Measurements from ENCODE around the gene MGME1. TPM values are rescaled to one million over a fixed set of nuclear protein-coding genes. Genes with fewer than 3 reads are reported as not detected.

The MGME1 gene
- total RNA-seq, 6 experiments from 2014 or later = 12.7 to 19.2 (median 17.9) TPM

GRCh38 chr20:17990278-17990972, 21.6 kb downstream of the MGME1 start:
- DNase-seq = peak; percentile 56
- TF ChIP-seq CTCF (IDR thresholded peaks at IDR 0.05) = no peak
- no peaks in the 10 kb centered on the region for H3K27me3 Mint-ChIP-seq (ENCODE audit: insufficient read depth)
- no peaks in the 10 kb centered on the region; the same call in 1 of the 2 replicates for H3K36me3 Mint-ChIP-seq (ENCODE audit: low read depth)
- no peak overlapping the region for H3K4me3 Mint-ChIP-seq
- H3K9me3 Mint-ChIP-seq = no peaks in the 10 kb centered on the region
- H3K4me1 Mint-ChIP-seq (ENCODE audit: low read depth) = peaks cover 10% of the 10 kb centered on the region
- H3K27ac Mint-ChIP-seq = no peak overlapping the region

GRCh38 chr20:17992224-17992637, 23.4 kb downstream of the MGME1 start:
- Mint-ChIP-seq H3K4me1 (ENCODE audit: low read depth) (peaks cover 19% of the 10 kb centered on the region), H3K27me3 (ENCODE audit: insufficient read depth) (no peaks in the 10 kb centered on the region), H3K9me3 (no peaks in the 10 kb centered on the region), H3K36me3 (ENCODE audit: low read depth) (no peaks in the 10 kb centered on the region; the same call in 1 of the 2 replicates), H3K27ac (no peak overlapping the region), H3K4me3 (no peak overlapping the region)
- no peak for DNase-seq
- TF ChIP-seq CTCF (IDR thresholded peaks at IDR 0.05) = no peak

- TF ChIP-seq CTCF (IDR thresholded peaks at IDR 0.05) = no peak
- Mint-ChIP-seq H3K27me3 (ENCODE audit: insufficient read depth) (peaks cover 2% of the 10 kb centered on the region; the same call in 1 of the 2 replicates), H3K9me3 (no peaks in the 10 kb centered on the region), H3K27ac (no peak overlapping the region), H3K36me3 (ENCODE audit: low read depth) (no peaks in the 10 kb centered on the region; the same call in 1 of the 2 replicates), H3K4me3 (no peak overlapping the region), H3K4me1 (ENCODE audit: low read depth) (peaks cover 19% of the 10 kb centered on the region)
- DNase-seq = no peak
Observed at GRCh38 chr20:17992847-17993513, 24.2 kb downstream of the MGME1 start.

- no peak overlapping the region for H3K27ac Mint-ChIP-seq
Observed at GRCh38 chr20:17993546-17993945, 24.7 kb downstream of the MGME1 start.

More at GRCh38 chr20:17993546-17993945, 24.7 kb downstream of the MGME1 start:
- H3K36me3 Mint-ChIP-seq (ENCODE audit: low read depth) = no peaks in the 10 kb centered on the region; the same call in 1 of the 2 replicates
- H3K4me1 Mint-ChIP-seq (ENCODE audit: low read depth) = peaks cover 19% of the 10 kb centered on the region
- no peaks in the 10 kb centered on the region for H3K9me3 Mint-ChIP-seq
- DNase-seq = no peak
- TF ChIP-seq CTCF (IDR thresholded peaks at IDR 0.05) = no peak
- H3K27me3 Mint-ChIP-seq (ENCODE audit: insufficient read depth) = peaks cover 2% of the 10 kb centered on the region
- H3K4me3 Mint-ChIP-seq = no peak overlapping the region

Measured in HFFc6 (cell line).